Small intestine (tissue), 16 donors: ENCODE results near the gene HVCN1. TPM values are rescaled to one million over a fixed set of nuclear protein-coding genes. Genes with fewer than 3 reads are reported as not detected.
"Not testable (repeated sequence)": the region's sequence is repeated elsewhere in the genome, so short reads cannot be mapped to it uniquely, and the experiment has no call there.

Experiments
- DNase-seq, 2 donors: peaks; one replicate each; pipeline versions ENCODE4 v3.0.0 to v3.0.0-alpha.2; 2013
- FAIRE-seq: peaks from 2 replicates; lab custom pipeline; 2012; peaks lifted over from hg19 to GRCh38; lab: Jason Lieb, UNC
- H3K27ac ChIP-seq, 3 donors: one replicate each; pipeline ENCODE4 v1.5.1; 2013; ENCODE audit warnings: low read length in 2 of 3, mild to moderate bottlenecking in 2 of 3, control low read depth in 1 of 3, inconsistent platforms in 1 of 3, low read depth in 1 of 3, moderate library complexity in 1 of 3
- H3K27me3 ChIP-seq, 3 donors: one replicate each; pipeline ENCODE4 v1.6.1; 2013; ENCODE audit warnings: low read length in 3 of 3, inconsistent platforms in 1 of 3; ENCODE audit not compliant: control insufficient read depth in 3 of 3, insufficient read depth in 3 of 3
- H3K36me3 ChIP-seq, 3 donors: one replicate each; pipeline ENCODE4 v1.6.1; 2013; ENCODE audit warnings: low read length in 3 of 3, inconsistent platforms in 1 of 3, low read depth in 1 of 3, mild to moderate bottlenecking in 1 of 3, moderate library complexity in 1 of 3; ENCODE audit not compliant: control insufficient read depth in 3 of 3, insufficient read depth in 2 of 3
- H3K4me1 ChIP-seq, 3 donors: one replicate each; pipeline ENCODE4 v1.6.1; 2013; ENCODE audit warnings: low read length in 2 of 3, inconsistent platforms in 1 of 3, low read depth in 1 of 3, mild to moderate bottlenecking in 1 of 3, moderate library complexity in 1 of 3; ENCODE audit not compliant: control insufficient read depth in 3 of 3, insufficient read depth in 2 of 3
- H3K4me3 ChIP-seq, 3 donors: one replicate each; pipeline ENCODE4 v1.5.1; 2013; ENCODE audit warnings: low read length in 3 of 3, control low read depth in 1 of 3, inconsistent platforms in 1 of 3, low read depth in 1 of 3, mild to moderate bottlenecking in 1 of 3, moderate library complexity in 1 of 3
- H3K9me3 ChIP-seq, 2 donors: one replicate each; pipeline ENCODE4 v1.6.1; 2013; ENCODE audit warnings: low read depth in 1 of 2, low read length in 1 of 2; ENCODE audit not compliant: control insufficient read depth in 2 of 2, insufficient read depth in 1 of 2
- WGBS, 3 donors: extraction: QIAGEN DNeasy Blood & Tissue Kit; methylation state at CpG; one replicate each; pipeline ENCODE4 v1.1.7; 2013; 5-methylcytosine and 5-hydroxymethylcytosine counted together
- long read RNA-seq, 10 donors: transcript quantifications; one replicate each; lab custom pipeline, GENCODE V29; 2026
- polyA plus RNA-seq, 4 donors: library from polyadenylated mRNA; stranded (reverse) in 3 of 4; unstranded in 1 of 4; fragments of 200-250 nt in 3 of 4; fragments of 120-200 nt in 1 of 4; gene quantifications; one replicate each; pipeline versions ENCODE4 v1.2.1 to v1.2.3, GENCODE V29; 2013
- donor health status: healthy with polysubstance abuse.
- donor health status: control.
- donor health status: control.
- donor health status: Bipolar disorder and iron deficiency.
- donor health status: healthy.

HVCN1 gene
- polyA plus RNA-seq: 1 to 10 TPM; 1.9 to 4.7 (median 3.5) TPM
- long read RNA-seq, donor 1, partial matches to known transcripts: 0 of 3 reads
- long read RNA-seq, donor 1, other reads (novel, unspliced or antisense): 0 of 3 reads
- long read RNA-seq, donor 2: 0 reads
- long read RNA-seq, donor 3, partial matches to known transcripts: 16 of 16 reads
- long read RNA-seq, donor 3, other reads (novel, unspliced or antisense): 0 of 16 reads
- long read RNA-seq, donor 4: 0 reads
- long read RNA-seq, donor 5: 0 reads
- long read RNA-seq, donor 6, partial matches to known transcripts: 5 of 7 reads
- long read RNA-seq, donor 6, other reads (novel, unspliced or antisense): 0 of 7 reads
- long read RNA-seq, donor 7: 0 reads
- long read RNA-seq, donor 8: 0 reads
- long read RNA-seq, donor 9, partial matches to known transcripts: 5 of 5 reads
- long read RNA-seq, donor 9, other reads (novel, unspliced or antisense): 0 of 5 reads
- long read RNA-seq, donor 10, partial matches to known transcripts: 21 of 21 reads
- long read RNA-seq, donor 10, other reads (novel, unspliced or antisense): 0 of 21 reads

- FAIRE-seq (no peak), DNase-seq (peak in 1 of 2 donors; percentile 39)
- H3K27me3 ChIP-seq: peaks cover 0 to 19% (median 0%) of the 10 kb centered on the region in 3 donors
- peak within 1 kb of the TSS; percentile 34 to 58 (median 55) for H3K4me3 ChIP-seq
- H3K9me3 ChIP-seq: no peaks in the 10 kb centered on the region
- WGBS, 3 donors: 3 to 6% (median 3%) methylated on average over 38 to 64 of the region's 64 CpGs
- H3K4me1 ChIP-seq: peaks cover 0 to 13% (median 0%) of the 10 kb centered on the region in 3 donors
- no peaks in the 10 kb centered on the region for H3K36me3 ChIP-seq
- peak within 1 kb of the TSS in 2 of 3 donors; percentile 38 to 83 for H3K27ac ChIP-seq
Observed at GRCh38 chr12:110688446-110689280, at the start of gene HVCN1. TSS of gene HVCN1 (minus strand) at chr12:110689115. CDS start at chr12:110683245, 5,870 bp downstream.

GRCh38 chr12:110737532-110737931 lies 48.6 kb upstream of the HVCN1 start:
- 31 to 58% (median 47%) methylated on average over 3 of the region's 3 CpGs for WGBS, 3 donors
- Histone ChIP-seq H3K27ac (peak overlapping the region in 1 of 3 donors; percentile 37), H3K36me3 (peaks cover 0 to 28% (median 12%) of the 10 kb centered on the region in 3 donors), H3K4me1 (peaks cover 8 to 26% (median 25%) of the 10 kb centered on the region in 3 donors), H3K4me3 (no peak overlapping the region), H3K27me3 (no peaks in the 10 kb centered on the region), H3K9me3 (no peaks in the 10 kb centered on the region)
- FAIRE-seq (no peak), DNase-seq (no peak)

GRCh38 chr12:110737016-110737415 lies 48.1 kb upstream of the HVCN1 start:
- not testable (repeated sequence) for FAIRE-seq, H3K9me3 ChIP-seq, H3K4me3 ChIP-seq, H3K27me3 ChIP-seq, DNase-seq
- WGBS, 3 donors: 54 to 64% (median 57%) methylated on average over 5 of the region's 5 CpGs
- peaks cover 0 to 30% (median 12%) of the 10 kb centered on the region in 3 donors for H3K36me3 ChIP-seq
- H3K4me1 ChIP-seq: peaks cover 8 to 29% (median 26%) of the 10 kb centered on the region in 3 donors
- H3K27ac ChIP-seq: peak overlapping the region in 1 of 3 donors; percentile 54

GRCh38 chr12:110733900-110734299 lies 45.0 kb upstream of the HVCN1 start:
- H3K9me3 ChIP-seq: no peaks in the 10 kb centered on the region
- FAIRE-seq (no peak), DNase-seq (no peak)
- H3K27ac ChIP-seq: peak overlapping the region in 1 of 3 donors; percentile 24
- peaks cover 4 to 40% (median 21%) of the 10 kb centered on the region in 3 donors for H3K36me3 ChIP-seq
- no peak overlapping the region for H3K4me3 ChIP-seq
- H3K4me1 ChIP-seq: peaks cover 8 to 22% (median 19%) of the 10 kb centered on the region in 3 donors
- no peaks in the 10 kb centered on the region for H3K27me3 ChIP-seq
- WGBS, 3 donors: 35 to 52% (median 48%) methylated on average over 1 of the region's 1 CpG

GRCh38 chr12:110733089-110733715 lies 44.3 kb upstream of the HVCN1 start:
- 31 to 39% (median 38%) methylated on average over 5 of the region's 5 CpGs for WGBS, 3 donors
- no peaks in the 10 kb centered on the region for H3K9me3 ChIP-seq
- FAIRE-seq (no peak), DNase-seq (no peak)
- peak overlapping the region in 1 of 3 donors; percentile 26 for H3K27ac ChIP-seq
- peaks cover 4 to 25% (median 12%) of the 10 kb centered on the region in 3 donors for H3K4me1 ChIP-seq
- no peaks in the 10 kb centered on the region for H3K27me3 ChIP-seq
- H3K36me3 ChIP-seq: peaks cover 6 to 39% (median 20%) of the 10 kb centered on the region in 3 donors
- no peak overlapping the region for H3K4me3 ChIP-seq

GRCh38 chr12:110732572-110732971 lies 43.7 kb upstream of the HVCN1 start:
- H3K27ac ChIP-seq: peak overlapping the region in 2 of 3 donors; percentile 11 to 26
- peak in 1 of 2 donors; percentile 20 for DNase-seq
- H3K4me1 ChIP-seq: peaks cover 2 to 22% (median 10%) of the 10 kb centered on the region in 3 donors

GRCh38 chr12:110731479-110731878 lies 42.6 kb upstream of the HVCN1 start:
- Histone ChIP-seq H3K27me3 (no peaks in the 10 kb centered on the region), H3K4me1 (peaks cover 2 to 22% (median 10%) of the 10 kb centered on the region in 3 donors), H3K36me3 (peaks cover 13 to 41% (median 24%) of the 10 kb centered on the region in 3 donors), H3K27ac (no peak overlapping the region), H3K4me3 (no peak overlapping the region), H3K9me3 (no peaks in the 10 kb centered on the region)
- DNase-seq: no peak
- no peak for FAIRE-seq
- WGBS, 3 donors: 76 to 87% (median 81%) methylated on average over 2 of the region's 2 CpGs

More at GRCh38 chr12:110732572-110732971, 43.7 kb upstream of the HVCN1 start:
- FAIRE-seq: no peak
- peaks cover 6 to 39% (median 20%) of the 10 kb centered on the region in 3 donors for H3K36me3 ChIP-seq
- H3K27me3 ChIP-seq: no peaks in the 10 kb centered on the region
- H3K9me3 ChIP-seq: no peaks in the 10 kb centered on the region
- H3K4me3 ChIP-seq: no peak overlapping the region
- 29 to 39% (median 38%) methylated on average over 3 of the region's 3 CpGs for WGBS, 3 donors
